Uterus (tissue), 2 donors: ENCODE results near the gene RPL38.

Experiments used
- CTCF ChIP-seq, 4 experiments: fragments of 200-600 bp in 2 of 4; fragments of 450-650 bp in 2 of 4; sonication (generic) in 2 of 4; IDR thresholded peaks; one replicate each; pipeline ENCODE4 v1.5.1; 2016 to 2019; ENCODE audit warnings: antibody characterized with exemption in 4 of 4, mild to moderate bottlenecking in 2 of 4, moderate library complexity in 1 of 4
- POLR2A ChIP-seq, 2 donors: fragments of 450-650 bp; IDR thresholded peaks; one replicate each; pipeline ENCODE4 v1.6.1; 2016; ENCODE audit warnings: antibody characterized with exemption in 2 of 2, mild to moderate bottlenecking in 1 of 2, moderate library complexity in 1 of 2

- TF ChIP-seq POLR2A (IDR thresholded peaks at IDR 0.05) (no peak), CTCF (IDR thresholded peaks at IDR 0.05) (no peak)
Measured at GRCh38 chr17:74215342-74215727, 11.9 kb downstream of the RPL38 start.
